HT1080 (cell line): Measurements from ENCODE around the gene DEF6. TPM values are rescaled to one million over a fixed set of nuclear protein-coding genes. Genes with fewer than 3 reads are reported as not detected.
"Not testable (repeated sequence)": the region's sequence is repeated elsewhere in the genome, so short reads cannot be mapped to it uniquely, and the experiment has no call there.

Experiments
- DNase-seq: peaks from one replicate; pipeline ENCODE4 v3.0.0-alpha.2; 2015; ENCODE audit warnings: low read depth
- total RNA-seq: library from RNA; depleted of rRNA; stranded (reverse); fragments of >200 nt; shearing (Covaris generic); gene quantifications from 2 replicates; pipeline ENCODE4 v1.2.3, GENCODE V29; 2014

Gene DEF6
- total RNA-seq, 1 experiment from 2014 or later, result 9.1 TPM

DNA sequence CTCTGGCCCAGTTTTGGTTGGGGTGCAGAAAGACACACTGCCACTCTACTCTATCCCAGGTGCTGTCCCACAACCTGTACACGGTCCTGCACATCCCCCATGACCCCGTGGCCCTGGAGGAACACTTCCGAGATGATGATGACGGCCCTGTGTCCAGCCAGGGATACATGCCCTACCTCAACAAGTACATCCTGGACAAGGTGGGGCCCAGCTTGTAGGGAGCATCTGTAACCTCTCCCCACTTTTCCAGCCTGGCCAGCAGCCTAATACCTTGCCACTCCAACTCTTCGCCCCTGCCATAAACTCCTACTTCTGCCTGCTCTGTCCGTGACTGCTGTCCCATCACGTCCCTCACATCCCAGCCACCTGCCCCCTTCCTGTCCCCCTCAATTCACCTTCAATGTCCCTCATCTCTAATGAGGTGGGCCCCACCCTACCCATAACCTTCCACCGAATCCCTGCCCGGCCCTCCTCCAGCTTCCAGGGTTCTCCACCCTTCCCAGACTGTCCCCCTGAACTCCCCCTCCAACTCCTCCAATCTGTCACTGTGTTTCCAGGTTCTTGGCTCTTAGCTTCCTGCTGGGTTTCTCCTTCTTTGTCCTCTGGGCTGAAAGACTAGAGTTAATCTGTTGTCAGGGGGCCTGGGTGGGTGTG, 12.1 kb downstream of the DEF6 start:
- DNase-seq, result no peak

DNA sequence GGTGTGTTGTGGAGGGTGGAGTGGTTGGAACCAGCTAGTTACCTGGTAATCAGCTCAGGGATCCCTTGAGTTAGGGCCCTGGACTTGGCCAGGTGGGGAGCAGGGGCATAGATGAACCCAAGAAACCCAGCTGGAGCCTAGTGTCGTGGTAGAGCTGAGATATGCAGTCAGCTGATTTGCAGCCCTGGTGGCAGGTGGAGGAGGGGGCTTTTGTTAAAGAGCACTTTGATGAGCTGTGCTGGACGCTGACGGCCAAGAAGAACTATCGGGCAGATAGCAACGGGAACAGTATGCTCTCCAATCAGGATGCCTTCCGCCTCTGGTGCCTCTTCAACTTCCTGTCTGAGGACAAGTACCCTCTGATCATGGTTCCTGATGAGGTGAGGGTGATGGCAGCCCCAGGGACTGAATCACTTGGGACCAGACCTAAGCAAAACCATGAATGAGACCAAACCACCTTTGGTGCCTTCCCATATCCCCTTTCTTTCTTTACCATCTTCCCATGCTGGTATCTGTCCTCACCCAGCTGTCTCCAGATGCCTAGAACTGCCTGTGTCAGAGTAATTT, 12.7 kb downstream of the DEF6 start:
- DNase-seq, result no peak

- no peak for DNase-seq
Observed at GRCh38 chr6:35311390-35312075, 13.9 kb downstream of the DEF6 start.

GRCh38 chr6:35312076-35312800, 14.6 kb downstream of the DEF6 start:
- DNase-seq, result no peak

- no peak for DNase-seq
Observed at GRCh38 chr6:35312807-35313206, 15.2 kb downstream of the DEF6 start.

GRCh38 chr6:35317483-35318195, 20.0 kb downstream of the DEF6 start:
- DNase-seq, result no peak

DNA sequence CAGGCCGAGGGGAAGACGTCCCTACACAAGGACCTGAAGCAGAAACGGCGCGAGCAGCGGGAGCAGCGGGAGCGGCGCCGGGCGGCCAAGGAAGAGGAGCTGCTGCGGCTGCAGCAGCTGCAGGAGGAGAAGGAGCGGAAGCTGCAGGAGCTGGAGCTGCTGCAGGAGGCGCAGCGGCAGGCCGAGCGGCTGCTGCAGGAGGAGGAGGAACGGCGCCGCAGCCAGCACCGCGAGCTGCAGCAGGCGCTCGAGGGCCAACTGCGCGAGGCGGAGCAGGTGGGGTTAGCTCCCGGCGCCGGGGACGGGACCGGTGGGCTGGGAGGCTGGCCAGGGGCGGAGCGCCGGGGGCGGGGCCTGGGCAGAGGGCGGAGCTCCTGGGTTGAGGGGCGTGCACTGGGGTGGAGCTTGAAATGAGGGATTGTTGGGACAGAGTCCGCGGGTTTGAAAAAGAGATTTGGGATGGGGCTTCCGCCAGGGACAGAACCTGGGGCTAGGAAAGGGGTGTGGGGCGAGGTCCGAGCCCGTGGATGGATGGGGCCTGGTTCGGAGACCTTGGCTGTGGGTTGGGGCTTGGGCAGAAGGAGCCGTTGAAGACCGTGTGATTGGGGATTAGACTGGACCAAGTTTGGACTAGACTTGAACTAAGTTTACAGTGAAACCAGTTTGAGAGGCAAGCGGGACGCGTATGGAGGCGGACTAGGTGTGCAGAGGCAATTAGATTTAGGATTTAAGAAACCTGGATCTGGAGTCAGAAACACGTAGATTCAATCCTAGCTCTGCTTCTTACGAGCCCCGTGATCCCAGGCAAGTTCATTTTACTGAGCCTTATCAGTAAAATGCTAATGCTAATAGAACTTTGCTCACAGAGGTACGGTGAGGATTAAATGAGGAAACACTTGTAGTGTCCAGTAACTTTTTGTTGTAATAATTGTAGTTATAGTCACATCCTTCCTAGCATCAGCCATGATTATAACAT, 20.9 kb downstream of the DEF6 start:
- DNase-seq, result peak; percentile 82

DNA sequence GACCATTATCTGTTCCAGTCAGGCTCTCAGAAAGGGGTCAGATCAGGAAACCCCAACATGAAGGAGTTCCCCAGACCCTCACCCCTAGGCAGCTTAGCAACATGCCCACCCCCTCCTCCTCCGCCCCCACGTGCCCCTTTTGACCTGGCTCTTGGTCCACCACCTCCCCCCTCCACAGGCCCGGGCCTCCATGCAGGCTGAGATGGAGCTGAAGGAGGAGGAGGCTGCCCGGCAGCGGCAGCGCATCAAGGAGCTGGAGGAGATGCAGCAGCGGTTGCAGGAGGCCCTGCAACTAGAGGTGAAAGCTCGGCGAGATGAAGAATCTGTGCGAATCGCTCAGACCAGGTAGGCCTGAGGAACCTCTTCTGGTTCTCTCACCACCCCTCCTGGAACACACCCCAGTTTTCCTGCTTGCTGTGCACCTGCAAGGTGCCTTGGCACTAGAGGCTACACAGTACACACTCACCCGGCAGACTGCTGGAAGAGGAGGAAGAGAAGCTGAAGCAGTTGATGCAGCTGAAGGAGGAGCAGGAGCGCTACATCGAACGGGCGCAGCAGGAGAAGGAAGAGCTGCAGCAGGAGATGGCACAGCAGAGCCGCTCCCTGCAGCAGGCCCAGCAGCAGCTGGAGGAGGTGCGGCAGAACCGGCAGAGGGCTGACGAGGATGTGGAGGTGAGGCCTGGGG, 21.9 kb downstream of the DEF6 start:
- DNase-seq, result no peak

- no peak for DNase-seq
Observed at GRCh38 chr6:35320031-35320410, 22.4 kb downstream of the DEF6 start.

- DNase-seq, result no peak
Observed at GRCh38 chr6:35321091-35321490, 23.5 kb downstream of the DEF6 start.

GRCh38 chr6:35327349-35328027, 29.9 kb downstream of the DEF6 start:
- DNase-seq, result peak; percentile 54

- DNase-seq, result no peak
Observed at GRCh38 chr6:35328108-35328723, 30.6 kb downstream of the DEF6 start.

DNA sequence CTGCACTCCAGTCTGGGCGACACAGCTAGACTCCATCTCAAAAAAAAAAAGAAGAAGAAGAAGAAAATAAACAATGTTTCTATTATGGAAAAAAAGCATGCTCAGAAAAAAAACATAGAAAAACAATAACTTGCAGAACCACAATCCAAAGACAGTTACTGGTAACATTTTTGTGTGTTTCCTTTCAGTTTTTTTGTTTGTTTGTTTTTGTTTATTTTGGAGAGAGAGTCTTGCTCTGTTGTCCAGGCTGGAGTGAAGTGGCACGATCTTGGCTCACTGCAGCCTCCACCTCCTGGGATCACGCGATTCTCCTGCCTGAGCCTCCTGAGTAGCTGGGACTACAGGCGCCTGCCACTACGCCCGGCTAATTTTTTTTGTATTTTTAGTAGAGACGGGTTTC, 31.3 kb downstream of the DEF6 start:
- DNase-seq, result not testable (repeated sequence)

DNA sequence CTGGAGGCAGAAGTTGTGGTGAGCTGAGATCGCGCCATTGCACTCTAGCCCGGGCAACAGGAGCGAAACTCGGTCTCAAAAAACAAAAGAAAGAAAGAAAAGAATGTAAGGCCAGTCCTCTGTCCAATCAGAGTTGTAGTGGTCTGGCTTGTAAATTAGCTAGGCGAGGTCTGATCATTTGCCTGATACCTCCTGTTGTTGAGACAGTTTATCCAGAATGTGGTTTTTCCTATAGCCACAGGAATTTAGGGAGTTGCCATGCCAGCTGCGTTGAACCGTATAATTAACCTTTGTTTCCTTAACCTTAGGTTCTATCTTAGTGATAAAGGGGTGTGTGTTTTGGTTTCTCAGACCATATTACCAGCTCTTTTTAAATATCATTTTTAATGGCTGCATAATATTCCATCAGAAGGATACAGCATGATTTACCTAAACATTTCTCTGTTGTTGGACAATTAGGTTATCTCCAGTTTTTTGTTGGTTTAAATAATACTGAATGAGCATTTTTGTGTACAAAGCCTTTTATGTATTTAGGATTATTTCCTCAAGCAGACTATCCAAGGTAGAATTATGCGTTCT, 33.0 kb downstream of the DEF6 start:
- DNase-seq, result no peak

- peak; percentile 67 for DNase-seq
Observed at GRCh38 chr6:35332074-35332887, 34.7 kb downstream of the DEF6 start.

DNA sequence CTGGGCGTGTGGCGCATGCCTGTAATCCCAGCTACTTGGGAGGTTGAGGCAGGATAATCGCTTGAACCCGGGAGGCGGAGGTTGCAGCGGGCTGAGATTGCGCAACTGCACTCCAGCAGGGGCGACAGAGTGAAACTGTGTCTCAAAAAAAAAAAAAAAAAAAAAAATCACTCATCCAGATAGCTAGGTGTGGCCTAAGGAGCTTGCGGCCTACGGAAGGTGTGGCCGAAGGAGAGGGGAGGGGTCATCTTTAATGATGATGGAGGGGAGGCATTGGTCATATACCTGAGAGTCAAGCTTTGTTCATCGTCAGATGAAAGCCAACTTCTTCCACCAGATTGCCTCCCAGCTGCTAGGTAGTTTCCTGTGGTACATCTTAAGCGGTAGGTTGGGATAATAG, 43.9 kb downstream of the DEF6 start:
- no peak for DNase-seq
